Mesothelial cell of epicardium (in vitro differentiated cells): ENCODE measurements around the gene ECI1. TPM values are rescaled to one million over a fixed set of nuclear protein-coding genes. Genes with fewer than 3 reads are reported as not detected.

Experiments used
- DNase-seq, 2 experiments: peaks; one replicate each; pipeline ENCODE4 v3.0.0; 2021; ENCODE audit warnings: low spot score in 2 of 2; ENCODE audit not compliant: unreplicated experiment in 2 of 2
- H3K27ac Mint-ChIP-seq: 2 replicates; pipeline ENCODE4 v1.8.0; 2021; ENCODE audit warnings: mixed read lengths
- H3K27me3 Mint-ChIP-seq: 2 replicates; pipeline ENCODE4 v1.8.0; 2021; ENCODE audit warnings: low read depth, mixed read lengths
- H3K36me3 Mint-ChIP-seq: 2 replicates; pipeline ENCODE4 v1.8.0; 2021; ENCODE audit warnings: mixed read lengths
- H3K4me1 Mint-ChIP-seq: 2 replicates; pipeline ENCODE4 v1.8.0; 2021; ENCODE audit warnings: mixed read lengths
- H3K4me3 Mint-ChIP-seq: 2 replicates; pipeline ENCODE4 v1.8.0; 2021; ENCODE audit warnings: mild to moderate bottlenecking, moderate library complexity, mixed read lengths
- H3K9me3 Mint-ChIP-seq: 2 replicates; pipeline ENCODE4 v1.8.0; 2021; ENCODE audit warnings: mixed read lengths
- total RNA-seq: library from RNA; stranded (reverse); gene quantifications from 3 replicates; pipeline ENCODE4 v1.2.1, GENCODE V29; 2021
- TF ChIP-seq, protein P1 (sequence below): fragments of 200-600 bp; sonication (generic); IDR thresholded peaks from one replicate; pipeline ENCODE4 v1.5.0; 2021; ENCODE audit warnings: antibody characterized with exemption; ENCODE audit not compliant: unreplicated experiment

Gene ECI1
- total RNA-seq, 1 donor from 2014 or later = 53.3 TPM

GRCh38 chr16:2200313-2200712 lies 51.1 kb downstream of the ECI1 start:
- no peaks in the 10 kb centered on the region for H3K9me3 Mint-ChIP-seq
- peaks cover 41% of the 10 kb centered on the region for H3K27me3 Mint-ChIP-seq
- TF ChIP-seq, protein P1, sequence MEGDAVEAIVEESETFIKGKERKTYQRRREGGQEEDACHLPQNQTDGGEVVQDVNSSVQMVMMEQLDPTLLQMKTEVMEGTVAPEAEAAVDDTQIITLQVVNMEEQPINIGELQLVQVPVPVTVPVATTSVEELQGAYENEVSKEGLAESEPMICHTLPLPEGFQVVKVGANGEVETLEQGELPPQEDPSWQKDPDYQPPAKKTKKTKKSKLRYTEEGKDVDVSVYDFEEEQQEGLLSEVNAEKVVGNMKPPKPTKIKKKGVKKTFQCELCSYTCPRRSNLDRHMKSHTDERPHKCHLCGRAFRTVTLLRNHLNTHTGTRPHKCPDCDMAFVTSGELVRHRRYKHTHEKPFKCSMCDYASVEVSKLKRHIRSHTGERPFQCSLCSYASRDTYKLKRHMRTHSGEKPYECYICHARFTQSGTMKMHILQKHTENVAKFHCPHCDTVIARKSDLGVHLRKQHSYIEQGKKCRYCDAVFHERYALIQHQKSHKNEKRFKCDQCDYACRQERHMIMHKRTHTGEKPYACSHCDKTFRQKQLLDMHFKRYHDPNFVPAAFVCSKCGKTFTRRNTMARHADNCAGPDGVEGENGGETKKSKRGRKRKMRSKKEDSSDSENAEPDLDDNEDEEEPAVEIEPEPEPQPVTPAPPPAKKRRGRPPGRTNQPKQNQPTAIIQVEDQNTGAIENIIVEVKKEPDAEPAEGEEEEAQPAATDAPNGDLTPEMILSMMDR = no peak
- no peaks in the 10 kb centered on the region for H3K36me3 Mint-ChIP-seq
- H3K4me1 Mint-ChIP-seq = peaks cover 5% of the 10 kb centered on the region
- DNase-seq = no peak
- H3K27ac Mint-ChIP-seq = no peak overlapping the region
- H3K4me3 Mint-ChIP-seq = no peak overlapping the region

- no peak for DNase-seq
- Mint-ChIP-seq H3K4me1 (peaks cover 10% of the 10 kb centered on the region), H3K36me3 (no peaks in the 10 kb centered on the region), H3K9me3 (no peaks in the 10 kb centered on the region), H3K27ac (no peak overlapping the region), H3K27me3 (peaks cover 45% of the 10 kb centered on the region), H3K4me3 (no peak overlapping the region)
- TF ChIP-seq, protein P1 = no peak
These were observed 51.7 kb downstream of the ECI1 start for GRCh38 chr16:2199621-2200139.

DNA sequence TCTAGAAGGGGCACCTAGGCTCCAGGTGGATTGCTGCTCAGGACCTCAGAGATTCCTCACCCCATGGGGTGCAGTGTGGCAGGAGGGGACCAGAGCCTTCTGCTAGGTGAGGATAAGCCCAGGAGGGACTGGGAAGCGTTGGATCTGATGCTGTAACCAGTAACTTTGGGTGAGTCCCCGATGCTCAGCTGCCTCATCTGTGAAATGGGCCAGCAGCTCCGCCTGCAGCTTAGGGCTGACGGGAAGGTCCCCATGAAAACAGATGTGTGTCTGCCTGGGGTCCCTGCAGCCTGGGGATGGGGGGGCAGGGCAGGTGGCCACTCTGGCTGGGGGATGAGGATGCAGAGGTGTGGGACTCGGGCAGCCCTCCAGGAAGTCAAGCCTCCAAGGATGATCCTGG lies 52.3 kb downstream of the ECI1 start:
- H3K27me3 Mint-ChIP-seq = peaks cover 46% of the 10 kb centered on the region
- TF ChIP-seq, protein P1 = no peak
- H3K4me3 Mint-ChIP-seq = no peak overlapping the region
- no peak for DNase-seq
- no peaks in the 10 kb centered on the region for H3K36me3 Mint-ChIP-seq
- no peaks in the 10 kb centered on the region for H3K9me3 Mint-ChIP-seq
- H3K27ac Mint-ChIP-seq = no peak overlapping the region
- H3K4me1 Mint-ChIP-seq = peaks cover 10% of the 10 kb centered on the region

- peaks cover 10% of the 10 kb centered on the region for H3K4me1 Mint-ChIP-seq
- TF ChIP-seq, protein P1 = no peak
- H3K4me3 Mint-ChIP-seq = peak overlapping the region; percentile 56
- no peaks in the 10 kb centered on the region for H3K9me3 Mint-ChIP-seq
- H3K27ac Mint-ChIP-seq = no peak overlapping the region
- no peak for DNase-seq
- H3K27me3 Mint-ChIP-seq = peaks cover 48% of the 10 kb centered on the region
- no peaks in the 10 kb centered on the region for H3K36me3 Mint-ChIP-seq
These were observed 53.1 kb downstream of the ECI1 start for GRCh38 chr16:2198283-2198682.

- DNase-seq = no peak
- no peaks in the 10 kb centered on the region for H3K9me3 Mint-ChIP-seq
- H3K27me3 Mint-ChIP-seq = peaks cover 48% of the 10 kb centered on the region
- H3K4me1 Mint-ChIP-seq = peaks cover 10% of the 10 kb centered on the region
- H3K27ac Mint-ChIP-seq = no peak overlapping the region
- peak overlapping the region; percentile 56 for H3K4me3 Mint-ChIP-seq
- H3K36me3 Mint-ChIP-seq = no peaks in the 10 kb centered on the region
- TF ChIP-seq, protein P1 = no peak
These were observed 53.6 kb downstream of the ECI1 start for GRCh38 chr16:2197765-2198164.

DNA sequence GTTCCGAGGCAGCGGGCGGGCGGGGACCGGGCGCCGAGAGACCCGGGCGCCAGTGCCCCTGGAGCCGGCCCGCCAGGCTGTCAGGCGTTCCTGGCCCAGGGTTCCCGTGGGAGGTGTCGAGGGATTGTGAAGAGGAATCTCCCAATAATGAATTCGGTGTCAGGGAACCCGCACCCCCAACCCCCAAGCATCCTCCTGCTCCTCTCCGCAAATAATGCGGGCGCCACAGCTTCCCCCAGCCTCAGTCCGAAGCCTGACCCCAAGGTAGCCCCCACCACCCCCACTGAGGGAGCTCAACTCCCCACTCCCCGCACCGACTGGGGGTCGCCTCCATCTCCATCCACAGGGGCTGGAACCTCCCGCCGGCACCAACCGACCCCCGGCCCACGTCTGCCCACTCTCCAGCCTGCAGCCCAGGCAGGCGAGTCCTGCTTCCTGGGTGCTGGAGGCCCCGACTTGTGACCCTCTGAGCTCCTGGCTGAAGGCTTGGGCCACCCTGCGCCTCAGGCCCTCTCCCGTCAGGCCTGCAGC lies 54.3 kb downstream of the ECI1 start:
- Mint-ChIP-seq H3K27me3 (peaks cover 48% of the 10 kb centered on the region), H3K36me3 (no peaks in the 10 kb centered on the region), H3K4me3 (peak overlapping the region; percentile 56), H3K4me1 (peaks cover 10% of the 10 kb centered on the region), H3K27ac (no peak overlapping the region), H3K9me3 (no peaks in the 10 kb centered on the region)
- no peak for DNase-seq
- TF ChIP-seq, protein P1 = no peak
